ENCODE data around the gene POLK.
"Not testable (repeated sequence)": the region's sequence is repeated elsewhere in the genome, so short reads cannot be mapped to it uniquely, and the experiment has no call there.

The POLK gene

DNA sequence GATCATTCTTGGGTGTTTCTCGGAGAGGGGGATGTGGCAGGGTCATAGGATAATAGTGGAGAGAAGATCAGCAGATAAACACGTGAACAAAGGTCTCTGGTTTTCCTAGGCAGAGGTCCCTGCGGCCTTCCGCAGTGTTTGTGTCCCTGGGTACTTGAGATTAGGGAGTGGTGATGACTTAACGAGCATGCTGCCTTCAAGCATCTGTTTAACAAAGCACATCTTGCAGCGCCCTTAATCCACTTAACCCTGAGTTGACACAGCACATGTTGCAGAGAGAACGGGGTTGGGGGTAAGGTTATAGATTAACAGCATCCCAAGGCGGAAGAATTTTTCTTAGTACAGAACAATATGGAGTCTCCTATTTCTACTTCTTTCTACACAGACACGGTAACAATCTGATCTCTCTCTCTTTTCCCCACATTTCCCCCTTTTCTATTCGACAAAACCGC is 99.2 kb downstream of the POLK start:
- not testable (repeated sequence) for DNase-seq (ENCODE audit: low read depth)

DNA sequence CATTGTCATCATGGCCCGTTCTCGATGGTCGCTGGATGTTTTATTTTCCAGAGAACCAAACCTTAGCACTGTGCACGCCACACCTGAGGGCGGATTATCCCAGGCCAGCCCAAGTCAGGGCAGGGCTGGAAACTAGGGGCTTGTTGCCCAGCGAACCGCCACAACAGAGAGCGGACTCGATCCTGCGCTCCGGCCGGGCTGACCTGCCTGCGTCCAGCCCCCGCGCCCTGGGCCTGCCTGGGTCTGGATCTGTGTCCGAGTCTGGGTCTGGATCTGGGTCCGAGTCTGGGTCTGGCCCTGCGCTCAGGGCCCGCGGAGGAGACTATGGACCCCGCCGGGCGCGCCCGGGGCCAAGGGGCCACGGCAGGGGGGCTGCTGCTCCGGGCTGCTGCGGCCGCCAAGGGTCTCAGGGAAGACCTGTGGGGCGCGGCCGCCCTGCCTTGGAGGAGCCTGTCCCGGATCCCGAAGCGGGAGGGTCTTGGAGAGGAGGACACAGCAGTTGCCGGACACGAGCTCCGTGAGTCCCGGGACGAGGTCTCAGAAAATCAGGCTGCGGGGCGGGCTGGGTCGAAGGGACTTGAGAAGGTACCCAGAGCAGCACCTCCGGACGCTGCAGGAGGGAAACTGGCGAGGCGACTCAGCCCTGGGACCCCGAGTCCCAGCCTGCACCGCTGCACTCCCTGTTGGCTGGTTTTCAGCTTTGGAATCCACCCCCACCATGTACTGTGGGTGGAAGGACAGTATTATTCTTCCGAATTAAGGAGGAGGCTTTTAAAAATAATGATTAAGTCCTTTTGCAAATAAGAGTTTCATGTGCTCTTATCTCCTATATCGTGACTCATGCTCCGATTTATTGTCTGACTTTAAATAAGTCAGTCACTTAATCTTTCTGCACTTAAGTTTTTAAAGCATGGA is 99.9 kb downstream of the POLK start, which contains the start of gene ANKDD1B:
Gene ANKDD1B, plus strand, starts transcription at position 143 of the 915 bp plus-strand sequence. Its CDS starts 182 bp downstream, at position 325.
- DNase-seq (ENCODE audit: low read depth): no peak

DNA sequence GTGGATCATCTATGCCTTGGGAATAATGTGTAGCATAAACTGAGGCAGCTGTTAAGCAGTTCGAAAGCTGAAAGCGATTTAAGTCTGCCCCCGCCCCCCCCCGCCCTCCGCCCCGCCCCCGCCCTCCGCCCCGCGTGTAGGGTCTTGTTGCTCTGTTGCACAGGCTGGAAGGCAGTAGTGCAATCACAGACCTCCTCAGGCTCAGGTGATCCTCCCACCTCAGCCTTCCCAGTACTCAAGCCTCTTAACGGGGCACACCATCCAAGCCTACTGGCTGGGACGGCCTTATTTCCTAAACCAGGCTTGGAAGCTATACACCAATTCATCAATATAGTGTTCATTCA is 100.5 kb downstream of the POLK start:
- DNase-seq (ENCODE audit: low read depth): no peak

DNA sequence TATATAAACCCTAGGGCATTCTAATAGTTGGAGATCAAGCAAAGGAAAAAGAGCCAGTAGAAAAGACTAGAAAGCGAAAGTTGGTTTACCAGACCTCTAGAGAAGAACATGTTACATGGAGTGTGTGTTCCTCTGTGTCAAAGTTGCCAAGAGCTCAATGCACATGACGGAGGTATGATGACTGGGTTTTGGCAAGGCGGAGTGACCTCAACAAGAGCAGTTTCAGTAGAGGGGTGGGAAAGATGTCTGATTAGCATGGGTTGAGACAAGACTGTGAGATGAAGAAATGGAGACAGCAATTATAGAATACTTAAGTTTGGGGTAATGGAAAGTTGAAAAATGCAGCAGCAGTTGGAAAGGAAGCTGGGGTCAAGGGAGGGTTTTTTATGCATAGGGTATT is 101.2 kb downstream of the POLK start:
- DNase-seq (ENCODE audit: low read depth): no peak

DNA sequence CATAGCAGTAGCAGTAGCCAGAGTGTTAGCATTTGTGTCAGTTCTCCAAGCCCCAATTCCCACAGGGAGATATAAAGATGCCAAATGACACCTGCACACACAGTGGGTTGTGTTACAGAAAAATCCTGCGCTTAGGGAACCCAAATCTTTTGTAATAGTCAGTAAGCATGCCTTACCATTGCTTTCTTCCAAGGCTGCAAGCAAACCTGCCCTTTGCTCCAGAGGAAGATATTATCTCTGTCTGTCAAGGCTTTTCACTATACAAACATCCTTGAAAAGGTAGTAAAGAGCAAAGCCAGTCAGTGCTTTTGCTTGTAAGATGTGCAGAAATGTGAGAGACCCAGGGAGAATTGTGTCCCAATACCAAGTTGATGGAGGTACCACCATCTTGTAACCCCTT is 102.5 kb downstream of the POLK start:
- DNase-seq (ENCODE audit: low read depth): no peak

DNA sequence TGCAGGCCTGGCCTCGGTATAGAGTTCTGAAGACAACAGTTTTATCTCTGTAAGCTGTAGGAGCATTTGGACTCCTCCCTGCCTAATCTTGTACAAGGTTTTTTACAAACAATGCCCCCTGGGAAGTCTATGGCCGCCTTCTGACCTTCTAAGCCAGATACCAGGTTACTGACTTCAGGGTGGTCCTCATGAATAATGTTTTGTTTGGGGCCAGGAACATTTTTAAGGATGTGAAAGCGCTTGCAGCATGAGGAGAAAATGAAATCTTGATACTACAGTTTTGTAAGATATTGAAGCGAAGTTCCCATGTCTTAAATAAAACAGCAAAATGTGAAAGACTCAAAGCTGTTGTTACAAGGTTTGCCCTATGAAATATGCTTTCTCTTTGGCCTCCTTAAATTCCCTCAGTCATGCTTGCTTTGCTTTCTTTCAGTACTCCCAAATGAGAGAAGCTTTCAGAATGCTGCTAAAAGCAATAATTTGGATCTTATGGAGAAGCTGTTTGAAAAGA is 104.7 kb downstream of the POLK start:
- DNase-seq (ENCODE audit: low read depth): no peak

DNA sequence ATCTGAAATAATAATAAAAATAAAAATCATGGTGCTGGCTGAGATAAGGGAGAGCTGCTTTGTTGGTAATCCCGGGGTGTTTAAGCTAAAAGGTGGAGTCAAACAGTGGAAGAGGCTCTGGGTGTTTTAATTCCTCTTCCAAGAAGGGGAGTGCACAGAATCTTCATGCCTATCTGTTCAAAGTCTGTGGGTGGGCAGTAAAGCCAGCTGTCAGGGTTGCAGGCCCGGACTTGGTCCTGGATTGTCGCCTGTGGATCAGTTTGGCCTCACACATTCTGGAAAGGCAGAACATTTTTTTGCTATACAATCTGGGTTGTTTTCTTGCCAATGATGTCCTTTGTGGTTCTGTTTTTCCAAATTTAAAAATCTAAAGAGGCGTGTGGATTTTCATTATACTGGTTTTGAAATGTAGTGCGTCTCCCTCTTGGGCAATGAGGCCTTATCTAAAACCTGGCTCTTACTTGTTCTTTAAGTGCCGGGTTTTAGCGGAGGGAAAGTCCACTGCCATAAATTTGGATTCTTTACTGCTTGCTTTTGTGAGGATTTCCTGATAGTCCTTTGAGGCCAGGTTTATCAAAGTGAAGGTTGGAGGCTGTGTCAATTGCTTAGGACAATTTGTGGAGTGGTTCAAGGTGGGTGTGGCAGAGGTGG is 105.4 kb downstream of the POLK start:
- DNase-seq (ENCODE audit: low read depth): no peak

DNA sequence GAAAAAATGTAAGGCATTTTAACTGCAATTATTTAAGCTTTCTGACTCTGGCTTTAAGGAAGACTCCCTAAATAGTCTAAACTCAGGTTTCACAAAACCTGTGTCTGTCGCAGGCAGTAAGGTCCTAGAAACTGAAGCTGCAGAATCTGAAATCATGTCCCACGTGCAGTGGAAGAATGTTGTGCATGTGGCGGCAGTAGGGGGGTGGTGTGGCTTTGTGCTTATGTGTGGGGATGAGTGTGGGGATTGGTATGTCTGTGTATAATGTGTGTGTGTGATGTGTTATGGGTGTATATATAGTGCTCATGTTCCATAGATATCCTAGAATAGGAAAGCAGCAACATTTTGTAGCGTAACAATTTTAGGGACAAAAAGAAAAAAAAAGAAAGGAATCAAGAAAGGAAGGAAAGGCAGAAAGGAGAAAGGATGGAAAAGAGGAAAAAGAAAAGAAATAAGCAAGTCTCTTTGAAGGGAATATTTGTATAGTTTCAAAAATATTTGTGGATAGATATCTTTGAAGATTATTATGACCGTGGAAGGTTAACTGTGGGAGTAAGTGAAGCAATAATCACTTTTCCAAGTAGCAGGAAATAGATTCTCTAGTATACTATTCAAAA is 106.2 kb downstream of the POLK start:
- DNase-seq (ENCODE audit: low read depth): no peak

DNA sequence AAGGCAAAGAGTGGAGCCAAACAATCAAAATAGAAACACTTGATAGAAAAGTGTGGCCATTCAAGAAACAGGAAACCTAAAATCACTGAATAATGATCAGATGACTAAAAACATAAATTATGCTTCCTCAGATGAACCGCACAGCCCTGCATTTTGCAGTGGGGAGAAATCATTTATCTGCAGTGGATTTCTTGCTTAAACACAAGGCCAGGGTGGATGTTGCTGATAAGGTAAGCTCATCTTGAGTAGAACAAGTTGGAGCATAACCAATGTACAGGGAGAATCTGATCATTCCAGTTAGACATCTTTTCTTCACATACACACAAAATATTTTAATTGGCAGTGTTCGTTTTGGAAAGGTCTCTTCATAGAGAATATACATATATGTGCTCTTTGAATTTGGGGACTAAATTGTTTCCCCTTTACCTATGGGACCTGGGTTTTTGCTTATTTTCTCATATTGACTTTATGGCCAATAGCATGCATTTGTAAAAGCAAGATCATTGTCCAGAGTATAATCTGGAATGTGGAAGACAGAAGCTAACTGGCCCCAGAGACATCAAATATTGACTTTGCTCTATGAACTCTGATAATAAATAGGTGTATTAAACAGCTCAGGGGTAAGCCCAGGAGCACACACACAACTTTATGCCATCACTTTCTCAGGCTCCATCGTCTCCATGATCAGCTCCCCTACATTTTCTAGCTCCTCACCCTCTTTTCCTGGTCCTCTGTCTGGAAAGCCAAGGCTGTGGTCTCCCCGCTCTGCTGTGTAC is 108.7 kb downstream of the POLK start:
- no peak for DNase-seq (ENCODE audit: low read depth)

DNA sequence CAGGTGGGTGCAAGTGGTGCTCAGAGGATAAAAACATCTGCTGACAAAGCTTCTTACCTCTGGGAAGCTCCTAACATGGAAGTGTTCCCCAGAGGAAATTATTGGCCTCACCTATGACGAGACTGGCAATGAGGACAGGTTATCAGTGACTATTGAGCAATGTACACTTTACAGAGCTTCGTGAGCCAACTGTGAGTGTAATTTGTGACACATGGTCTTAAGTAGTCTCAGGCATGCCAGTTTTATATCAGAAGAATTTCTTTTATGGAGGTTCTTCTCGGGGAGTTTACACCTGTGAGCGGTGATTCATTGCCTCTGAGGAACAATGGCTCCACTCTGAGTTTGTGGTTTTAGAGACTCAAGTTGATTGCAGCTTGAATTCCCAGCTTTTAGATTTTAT is 110.9 kb downstream of the POLK start:
- no peak for DNase-seq (ENCODE audit: low read depth)

DNA sequence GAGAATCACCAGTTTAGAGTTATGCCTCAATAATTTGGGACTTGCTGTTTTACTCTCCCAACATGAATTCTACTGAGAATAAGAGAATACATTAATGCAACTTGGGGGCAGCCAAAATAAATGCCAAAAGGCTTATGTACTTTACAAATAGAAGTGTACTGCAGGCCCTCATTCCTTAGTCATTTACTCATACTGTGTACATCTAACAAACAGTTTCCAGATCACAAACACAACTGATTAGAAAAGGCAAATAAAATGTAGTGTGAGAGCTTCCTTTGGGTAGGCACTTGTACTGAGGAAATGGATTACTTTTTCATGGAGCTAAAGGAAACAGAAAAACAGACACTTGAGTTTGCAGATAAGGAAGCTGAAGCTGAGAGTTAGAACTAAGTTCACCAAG is 112.2 kb downstream of the POLK start:
- no peak for DNase-seq (ENCODE audit: low read depth)

DNA sequence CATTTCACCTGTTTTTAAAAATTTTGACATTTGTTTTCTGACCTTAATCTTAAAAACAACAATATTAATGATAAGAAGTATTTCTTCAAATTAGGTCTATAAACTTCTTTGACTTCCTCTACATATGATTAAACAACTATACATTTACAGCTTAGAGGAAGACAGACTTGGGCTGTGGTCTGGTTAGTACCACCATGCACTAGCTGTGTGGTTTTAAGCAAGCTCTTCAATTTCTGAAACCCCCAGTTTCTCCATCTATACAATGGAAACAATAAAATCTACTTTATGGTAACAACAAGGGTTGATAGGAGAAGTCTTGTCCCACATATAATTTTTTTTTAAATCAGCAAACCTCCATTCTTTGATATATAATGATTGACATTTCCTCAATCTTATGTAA is 115.3 kb downstream of the POLK start:
- no peak for DNase-seq (ENCODE audit: low read depth)

DNA sequence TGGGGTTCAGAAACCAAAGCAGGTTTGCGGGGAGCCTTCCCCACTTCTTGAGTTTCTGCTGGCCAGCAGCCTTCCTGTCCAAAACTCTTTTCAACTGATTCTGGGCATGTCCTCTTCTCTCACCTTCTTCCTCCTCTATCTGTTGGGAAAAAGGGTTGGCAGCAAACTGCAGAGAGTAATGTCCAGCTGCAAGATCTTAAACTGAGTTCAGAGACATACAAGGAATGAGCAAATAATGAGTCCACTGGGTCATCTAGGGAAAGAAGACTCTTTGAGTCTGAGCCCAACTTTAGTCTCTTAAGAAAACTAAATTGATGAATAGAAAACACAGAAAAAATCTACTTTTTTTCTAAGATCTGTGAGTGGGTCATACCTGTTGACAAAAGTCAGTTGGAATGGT is 116.1 kb downstream of the POLK start:
- no peak for DNase-seq (ENCODE audit: low read depth)

DNA sequence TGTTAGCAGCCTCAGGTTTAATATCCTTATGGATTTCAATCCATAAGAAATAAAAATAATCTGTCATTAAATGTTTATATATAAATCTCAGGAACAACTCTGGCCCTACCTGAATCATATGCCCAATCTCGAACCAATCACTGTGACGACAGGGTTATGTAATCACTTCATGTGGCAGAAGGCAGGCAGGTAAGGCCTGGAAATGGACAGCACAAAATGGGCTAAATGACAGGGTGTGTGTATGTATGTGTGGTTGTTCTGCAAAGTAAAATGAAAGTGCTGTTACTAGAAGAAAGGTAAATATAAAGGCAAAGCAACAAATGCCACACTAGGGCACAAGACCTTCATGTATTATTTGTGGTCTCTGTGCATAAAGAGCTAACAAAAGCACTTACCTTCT is 119.2 kb downstream of the POLK start:
- no peak for DNase-seq (ENCODE audit: low read depth)

DNA sequence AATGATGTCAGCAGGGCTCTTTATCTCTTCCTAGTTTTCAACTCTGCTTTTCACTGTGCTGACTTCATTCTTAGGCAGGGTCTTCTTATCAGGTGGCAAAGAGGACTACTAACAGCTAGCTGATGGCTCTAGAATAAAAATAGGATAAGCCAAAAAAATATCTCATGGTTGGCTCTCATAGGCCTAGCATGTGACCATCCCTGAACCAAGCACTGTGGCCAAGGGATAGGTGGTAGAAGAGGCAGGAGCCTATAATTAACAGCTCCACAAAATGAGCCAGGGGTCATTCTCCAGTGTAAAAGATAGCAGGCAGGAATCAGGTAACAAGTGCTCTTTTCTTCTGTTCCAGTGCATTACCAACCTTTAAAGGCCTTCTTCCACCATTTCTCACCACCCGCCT is 120.6 kb downstream of the POLK start:
- DNase-seq (ENCODE audit: low read depth): no peak

DNA sequence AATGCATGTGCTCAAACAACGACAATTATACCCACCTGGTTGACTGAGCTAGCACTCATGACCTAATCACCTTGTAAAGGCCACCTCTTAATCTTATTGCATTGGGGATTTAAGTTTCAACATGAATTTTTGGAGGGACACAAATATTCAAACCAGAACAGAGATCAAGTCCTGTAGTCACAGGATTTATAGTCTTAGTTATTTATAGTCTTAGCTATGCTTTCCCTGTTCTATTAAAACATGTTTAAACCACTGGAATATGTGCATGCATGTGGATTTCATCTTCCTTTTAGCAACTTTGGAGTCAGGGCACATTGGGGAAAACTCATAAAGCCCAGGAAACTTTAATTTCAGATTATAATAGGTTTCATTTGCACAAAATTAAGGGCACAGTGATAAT is 126.3 kb downstream of the POLK start:
- DNase-seq (ENCODE audit: low read depth): no peak

DNA sequence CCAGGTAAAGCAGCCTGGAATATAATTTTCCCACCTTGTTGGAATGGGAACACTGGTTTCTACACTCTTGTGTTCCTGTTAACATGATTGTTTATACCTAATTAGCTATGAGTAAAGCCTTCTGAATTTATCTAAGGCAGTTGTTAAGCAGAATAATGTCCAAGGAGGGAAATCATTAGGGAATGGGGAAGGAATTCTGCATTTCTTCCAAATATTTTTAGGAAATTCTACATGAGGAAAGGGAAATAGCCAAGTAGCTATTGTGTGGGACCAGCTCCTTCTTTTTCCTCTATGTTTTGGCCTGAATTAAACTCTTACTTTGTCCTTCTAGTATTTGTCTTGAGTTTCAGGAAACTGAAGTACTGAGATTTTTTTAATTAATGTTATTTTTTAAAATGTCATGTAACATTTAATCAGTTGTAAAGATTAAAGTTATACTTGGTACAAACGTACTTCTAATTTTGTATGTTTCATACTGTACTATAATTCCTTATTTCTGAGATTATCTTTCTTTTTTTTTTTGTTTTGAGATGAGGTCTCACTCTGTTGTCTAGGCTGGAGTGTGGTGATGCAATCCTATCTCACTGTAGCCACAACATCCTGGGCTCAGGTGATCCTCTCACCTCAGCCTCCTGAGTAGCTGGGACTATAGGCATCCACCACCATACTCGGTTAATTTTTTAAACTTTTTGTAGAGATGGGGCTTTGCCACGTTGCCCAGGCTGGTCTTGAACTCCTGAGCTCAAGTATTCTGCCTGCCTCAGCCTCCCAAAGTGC is 128.0 kb downstream of the POLK start:
- DNase-seq (ENCODE audit: low read depth): no peak

DNA sequence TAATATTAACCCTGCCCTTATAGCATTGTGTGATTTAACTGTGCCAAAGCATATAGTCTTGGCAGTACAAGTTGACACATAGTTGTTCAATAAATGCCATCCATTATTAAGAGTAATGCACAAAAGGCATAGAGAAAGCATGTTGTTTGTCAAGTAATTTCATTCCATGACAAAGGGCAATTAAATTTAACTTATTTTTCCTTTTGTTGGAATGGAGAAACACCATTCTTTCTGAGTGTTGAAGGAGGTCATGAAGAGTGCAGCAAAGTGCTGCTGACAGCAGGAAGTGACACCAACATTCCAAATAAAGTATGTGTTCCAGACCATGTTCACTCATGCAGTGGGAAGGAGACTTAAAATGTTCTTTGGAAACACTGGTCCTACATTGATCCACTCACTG is 128.7 kb downstream of the POLK start:
- DNase-seq (ENCODE audit: low read depth): no peak

DNA sequence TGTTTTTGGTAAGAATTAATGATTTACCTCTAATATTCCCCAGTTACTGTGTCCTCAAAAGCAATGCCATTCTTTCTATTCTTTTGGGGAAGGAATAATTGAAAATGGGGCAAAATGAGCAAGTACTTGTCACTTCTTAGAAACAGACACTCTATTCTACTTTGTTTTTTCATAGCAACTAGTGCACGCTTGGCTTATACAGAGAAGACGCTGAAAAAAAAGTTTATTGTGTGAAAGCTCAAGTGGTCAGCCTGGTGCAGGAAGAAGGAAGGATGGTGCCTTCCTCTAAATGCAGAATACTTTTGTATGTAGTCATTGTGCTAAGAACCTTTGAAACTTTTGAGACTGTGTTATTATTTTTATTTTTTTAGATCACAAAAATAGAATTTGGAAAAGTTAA is 129.1 kb downstream of the POLK start:
- DNase-seq (ENCODE audit: low read depth): no peak

DNA sequence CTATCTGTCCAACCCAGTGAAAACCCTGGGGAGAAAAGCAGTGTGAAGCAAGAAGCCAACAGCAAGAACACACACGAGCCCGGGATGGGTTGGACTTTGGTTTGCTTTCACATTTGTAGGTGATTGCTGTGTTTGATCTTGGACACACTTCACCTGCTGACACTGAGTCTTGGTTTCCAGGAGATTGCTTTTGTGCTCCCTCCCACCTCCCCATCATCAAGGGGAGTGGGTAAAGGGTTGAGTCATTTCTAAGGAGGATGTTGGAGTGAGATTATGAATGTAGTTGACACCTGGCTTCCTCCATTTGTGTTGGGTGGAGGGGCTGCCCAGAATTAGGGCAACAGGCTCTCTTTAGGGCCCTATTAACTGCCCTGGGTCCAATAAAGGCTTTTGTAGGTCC is 137.0 kb downstream of the POLK start:
- DNase-seq (ENCODE audit: low read depth): no peak
